SU-DHL-6 (cell line): Measurements from ENCODE around the gene PHF24.

Experiments used
- H2AFZ ChIP-seq: fragments of 200-600 bp; sonication (generic); 2 replicates; pipeline ENCODE4 v1.6.1; 2014; ENCODE audit warnings: low read depth, mild to moderate bottlenecking, moderate library complexity, mixed read lengths, antibody characterized with exemption, low read length; ENCODE audit not compliant: severe bottlenecking
- H3F3A ChIP-seq: fragments of 200-600 bp; shearing (Covaris generic); 2 replicates; pipeline ENCODE4 v1.6.0; 2016; ENCODE audit warnings: antibody characterized with exemption, mild to moderate bottlenecking; ENCODE audit not compliant: insufficient read depth
- H3K27ac ChIP-seq: fragments of 200-600 bp; sonication (generic); 2 replicates; pipeline ENCODE4 v1.5.1; 2016; ENCODE audit warnings: low read depth, mild to moderate bottlenecking, low read length, moderate library complexity, mixed read lengths
- H3K27me3 ChIP-seq: fragments of 200-600 bp; sonication (generic), shearing (Covaris generic); 2 replicates; pipeline ENCODE4 v1.6.0; 2014; ENCODE audit warnings: mild to moderate bottlenecking, low read length
- H3K36me3 ChIP-seq: fragments of 200-600 bp; sonication (generic); 2 replicates; pipeline ENCODE4 v1.6.1; 2014; ENCODE audit warnings: mild to moderate bottlenecking, low read length, mixed read lengths
- H3K4me2 ChIP-seq: fragments of 300-600, 200-600 bp; shearing (Covaris generic), sonication (generic); 2 replicates; pipeline ENCODE4 v1.6.0; 2014; ENCODE audit warnings: low read length, low read depth, mild to moderate bottlenecking; ENCODE audit not compliant: poor library complexity, severe bottlenecking
- H3K4me3 ChIP-seq: fragments of 200-600 bp; sonication (generic); 2 replicates; pipeline ENCODE4 v1.5.1; 2014; ENCODE audit warnings: antibody characterized with exemption, low read length, mild to moderate bottlenecking, mixed read lengths; ENCODE audit not compliant: insufficient read depth, poor library complexity, severe bottlenecking
- H3K79me2 ChIP-seq: fragments of 200-600 bp; sonication (generic); 2 replicates; pipeline ENCODE4 v1.6.1; 2014; ENCODE audit warnings: mild to moderate bottlenecking, low read length, moderate library complexity; ENCODE audit not compliant: insufficient read depth
- H3K9ac ChIP-seq: fragments of 200-600 bp; sonication (generic); 2 replicates; pipeline ENCODE4 v1.7.0; 2014; ENCODE audit warnings: mild to moderate bottlenecking, low read length
- H3K9me2 ChIP-seq: fragments of 200-600 bp; sonication (generic); replicated peaks from 2 replicates; pipeline ENCODE4 v1.6.1; 2014; ENCODE audit warnings: low read length; ENCODE audit not compliant: insufficient read depth
- H3K9me3 ChIP-seq: fragments of 200-600 bp; sonication (generic); 2 replicates; pipeline ENCODE4 v1.6.1; 2014; ENCODE audit warnings: low read length, mixed read lengths; ENCODE audit not compliant: insufficient read depth
- H4K20me1 ChIP-seq: fragments of 200-600 bp; sonication (generic); 2 replicates; pipeline ENCODE4 v1.6.1; 2014; ENCODE audit warnings: low read depth, mild to moderate bottlenecking, antibody characterized with exemption, low read length, moderate library complexity, mixed read lengths
- CTCF ChIP-seq: fragments of 200-600 bp; sonication (generic); IDR thresholded peaks from one replicate; pipeline ENCODE4 v1.5.1; 2017; ENCODE audit warnings: antibody characterized with exemption, mild to moderate bottlenecking, low read length, moderate library complexity; ENCODE audit not compliant: insufficient read depth, poor library complexity, severe bottlenecking
- EZH2phosphoT487 ChIP-seq: fragments of 200-600 bp; sonication (generic), shearing (Covaris generic); conservative IDR thresholded peaks from 2 replicates; pipeline ENCODE4 v1.6.1; 2018; ENCODE audit warnings: mild to moderate bottlenecking, antibody characterized with exemption, low read length, moderate library complexity, mixed read lengths

The PHF24 gene

GRCh38 chr9:35026671-35027070, 68.6 kb downstream of the PHF24 start:
- H3K36me3 ChIP-seq = no peaks in the 10 kb centered on the region
- no peaks in the 10 kb centered on the region for H3K9me3 ChIP-seq
- H3K9ac ChIP-seq = no peak overlapping the region
- no peak overlapping the region for H2AFZ ChIP-seq
- H3K4me2 ChIP-seq = no peak overlapping the region
- no peak overlapping the region for H3K4me3 ChIP-seq
- H3K79me2 ChIP-seq = no peaks in the 10 kb centered on the region
- no peaks in the 10 kb centered on the region for H4K20me1 ChIP-seq
- no peak overlapping the region for H3K27ac ChIP-seq
- H3F3A ChIP-seq = no peaks in the 10 kb centered on the region
- TF ChIP-seq CTCF (no peak), EZH2phosphoT487 (no peak)
- H3K9me2 ChIP-seq = no peaks in the 10 kb centered on the region
- H3K27me3 ChIP-seq = no peaks in the 10 kb centered on the region

GRCh38 chr9:35027374-35027773, 69.3 kb downstream of the PHF24 start:
- Histone ChIP-seq H3F3A (no peaks in the 10 kb centered on the region), H3K4me2 (no peak overlapping the region), H4K20me1 (no peaks in the 10 kb centered on the region), H3K9me2 (no peaks in the 10 kb centered on the region), H3K9me3 (no peaks in the 10 kb centered on the region), H3K36me3 (no peaks in the 10 kb centered on the region), H2AFZ (no peak overlapping the region), H3K9ac (no peak overlapping the region), H3K4me3 (no peak overlapping the region), H3K27ac (no peak overlapping the region), H3K79me2 (no peaks in the 10 kb centered on the region), H3K27me3 (no peaks in the 10 kb centered on the region)
- TF ChIP-seq CTCF = no peak
- no peak for TF ChIP-seq EZH2phosphoT487

- Histone ChIP-seq H3K79me2 (no peaks in the 10 kb centered on the region), H3F3A (no peaks in the 10 kb centered on the region), H3K27me3 (no peaks in the 10 kb centered on the region), H3K9me3 (no peaks in the 10 kb centered on the region), H3K4me2 (no peak overlapping the region), H3K4me3 (no peak overlapping the region), H3K9me2 (no peaks in the 10 kb centered on the region), H4K20me1 (no peaks in the 10 kb centered on the region), H3K9ac (no peak overlapping the region), H3K36me3 (no peaks in the 10 kb centered on the region), H2AFZ (no peak overlapping the region), H3K27ac (no peak overlapping the region)
- TF ChIP-seq CTCF (no peak), EZH2phosphoT487 (no peak)
These were observed 69.8 kb downstream of the PHF24 start for GRCh38 chr9:35027860-35028259.

- no peak overlapping the region for H3K9ac ChIP-seq
- no peaks in the 10 kb centered on the region for H3F3A ChIP-seq
- H3K9me2 ChIP-seq = no peaks in the 10 kb centered on the region
- H3K4me3 ChIP-seq = no peak overlapping the region
- H3K36me3 ChIP-seq = no peaks in the 10 kb centered on the region
- H3K4me2 ChIP-seq = no peak overlapping the region
- no peak overlapping the region for H3K27ac ChIP-seq
- no peaks in the 10 kb centered on the region for H3K9me3 ChIP-seq
- TF ChIP-seq CTCF = no peak
- no peak for TF ChIP-seq EZH2phosphoT487
- no peaks in the 10 kb centered on the region for H4K20me1 ChIP-seq
- H2AFZ ChIP-seq = no peak overlapping the region
- H3K27me3 ChIP-seq = no peaks in the 10 kb centered on the region
- no peaks in the 10 kb centered on the region for H3K79me2 ChIP-seq
These were observed 70.3 kb downstream of the PHF24 start for GRCh38 chr9:35028341-35028740.
